ENCODE measurements around the gene PDZD2.

DNA sequence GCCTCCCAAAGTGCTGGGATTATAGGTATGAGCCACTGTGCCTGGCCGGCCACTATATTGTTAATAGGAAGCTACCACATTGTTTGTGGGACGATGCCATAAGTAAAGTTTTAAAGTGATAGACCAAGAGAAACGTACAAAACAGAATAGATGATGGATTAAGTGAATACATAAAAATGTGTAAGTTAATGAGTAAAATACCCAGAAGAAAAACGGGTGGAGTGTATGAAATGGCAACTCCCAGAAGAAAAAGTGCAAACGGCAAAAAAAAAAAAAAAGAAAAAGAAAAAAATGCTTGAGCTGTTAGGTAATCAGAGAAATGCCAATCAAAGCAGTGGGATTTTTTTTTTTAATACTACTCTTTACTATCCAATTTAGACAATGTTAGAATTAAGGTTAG is 246.0 kb downstream of the PDZD2 start:
- TF ChIP-seq, protein P1, sequence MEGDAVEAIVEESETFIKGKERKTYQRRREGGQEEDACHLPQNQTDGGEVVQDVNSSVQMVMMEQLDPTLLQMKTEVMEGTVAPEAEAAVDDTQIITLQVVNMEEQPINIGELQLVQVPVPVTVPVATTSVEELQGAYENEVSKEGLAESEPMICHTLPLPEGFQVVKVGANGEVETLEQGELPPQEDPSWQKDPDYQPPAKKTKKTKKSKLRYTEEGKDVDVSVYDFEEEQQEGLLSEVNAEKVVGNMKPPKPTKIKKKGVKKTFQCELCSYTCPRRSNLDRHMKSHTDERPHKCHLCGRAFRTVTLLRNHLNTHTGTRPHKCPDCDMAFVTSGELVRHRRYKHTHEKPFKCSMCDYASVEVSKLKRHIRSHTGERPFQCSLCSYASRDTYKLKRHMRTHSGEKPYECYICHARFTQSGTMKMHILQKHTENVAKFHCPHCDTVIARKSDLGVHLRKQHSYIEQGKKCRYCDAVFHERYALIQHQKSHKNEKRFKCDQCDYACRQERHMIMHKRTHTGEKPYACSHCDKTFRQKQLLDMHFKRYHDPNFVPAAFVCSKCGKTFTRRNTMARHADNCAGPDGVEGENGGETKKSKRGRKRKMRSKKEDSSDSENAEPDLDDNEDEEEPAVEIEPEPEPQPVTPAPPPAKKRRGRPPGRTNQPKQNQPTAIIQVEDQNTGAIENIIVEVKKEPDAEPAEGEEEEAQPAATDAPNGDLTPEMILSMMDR (IDR thresholded peaks at IDR 0.05; ENCODE audit: borderline replicate concordance, extremely low read depth, low read length, poor library complexity, severe bottlenecking) = no peak
- no peak for TF ChIP-seq EZH2 (IDR thresholded peaks at IDR 0.05; ENCODE audit: borderline replicate concordance, low read depth, low read length, severe bottlenecking)
